Measurements from ENCODE around the gene SCYGR3. TPM values are rescaled to one million over a fixed set of nuclear protein-coding genes. Genes with fewer than 3 reads are reported as not detected.

Gene SCYGR3
- total and polyA plus RNA-seq, 2 donors from 2014 or later, result not detected

DNA sequence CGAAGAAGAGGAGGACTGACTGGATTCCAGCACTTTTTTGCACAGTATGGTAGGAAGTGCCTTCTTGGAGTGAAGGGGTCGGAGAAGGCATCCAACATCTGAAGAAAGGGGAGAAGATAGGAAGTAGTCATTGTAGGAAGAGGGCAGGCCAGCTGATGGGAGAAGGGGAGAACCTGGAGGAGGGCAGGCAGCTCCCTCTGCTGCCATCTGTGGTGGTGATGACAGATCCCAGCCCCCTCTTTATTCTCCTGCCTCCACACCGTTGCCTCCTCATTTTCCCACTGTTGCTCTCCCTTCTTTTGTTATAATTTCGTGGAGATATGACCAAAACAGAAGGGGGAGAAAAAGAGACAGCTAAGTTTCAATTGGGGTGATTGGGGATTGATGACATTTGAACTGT, 18.8 kb downstream of the SCYGR3 start:
- intact Hi-C loops (cut with DNase I), result no loop called here
- H3K9ac ChIP-seq (ENCODE audit: low read length in 3 of 3), result no peak overlapping the region
- no peaks in the 10 kb centered on the region for H3K36me3 ChIP-seq (ENCODE audit: control insufficient read depth in 2 of 3, insufficient read depth in 3 of 3, low read length in 3 of 3)
- TF ChIP-seq, protein P1, sequence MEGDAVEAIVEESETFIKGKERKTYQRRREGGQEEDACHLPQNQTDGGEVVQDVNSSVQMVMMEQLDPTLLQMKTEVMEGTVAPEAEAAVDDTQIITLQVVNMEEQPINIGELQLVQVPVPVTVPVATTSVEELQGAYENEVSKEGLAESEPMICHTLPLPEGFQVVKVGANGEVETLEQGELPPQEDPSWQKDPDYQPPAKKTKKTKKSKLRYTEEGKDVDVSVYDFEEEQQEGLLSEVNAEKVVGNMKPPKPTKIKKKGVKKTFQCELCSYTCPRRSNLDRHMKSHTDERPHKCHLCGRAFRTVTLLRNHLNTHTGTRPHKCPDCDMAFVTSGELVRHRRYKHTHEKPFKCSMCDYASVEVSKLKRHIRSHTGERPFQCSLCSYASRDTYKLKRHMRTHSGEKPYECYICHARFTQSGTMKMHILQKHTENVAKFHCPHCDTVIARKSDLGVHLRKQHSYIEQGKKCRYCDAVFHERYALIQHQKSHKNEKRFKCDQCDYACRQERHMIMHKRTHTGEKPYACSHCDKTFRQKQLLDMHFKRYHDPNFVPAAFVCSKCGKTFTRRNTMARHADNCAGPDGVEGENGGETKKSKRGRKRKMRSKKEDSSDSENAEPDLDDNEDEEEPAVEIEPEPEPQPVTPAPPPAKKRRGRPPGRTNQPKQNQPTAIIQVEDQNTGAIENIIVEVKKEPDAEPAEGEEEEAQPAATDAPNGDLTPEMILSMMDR (IDR thresholded peaks at IDR 0.05; ENCODE audit: borderline replicate concordance, extremely low read depth, insufficient read depth), result no peak
- no peak overlapping the region for H3K27ac ChIP-seq (ENCODE audit: low read depth in 2 of 2, low read length in 2 of 2)
- no peak overlapping the region for H3K4me3 ChIP-seq (ENCODE audit: low read length in 3 of 3)
- no peaks in the 10 kb centered on the region for H3K4me1 ChIP-seq (ENCODE audit: control insufficient read depth in 2 of 3, insufficient read depth in 2 of 3, low read depth in 1 of 3, low read length in 3 of 3)
- no peaks in the 10 kb centered on the region for H3K27me3 ChIP-seq (ENCODE audit: control insufficient read depth, insufficient read depth, low read length)
- FAIRE-seq (no peak), DNase-seq (no peak)
- H3K9me3 ChIP-seq (ENCODE audit: control insufficient read depth in 2 of 3, insufficient read depth in 1 of 3, low read length in 3 of 3), result no peaks in the 10 kb centered on the region

DNA sequence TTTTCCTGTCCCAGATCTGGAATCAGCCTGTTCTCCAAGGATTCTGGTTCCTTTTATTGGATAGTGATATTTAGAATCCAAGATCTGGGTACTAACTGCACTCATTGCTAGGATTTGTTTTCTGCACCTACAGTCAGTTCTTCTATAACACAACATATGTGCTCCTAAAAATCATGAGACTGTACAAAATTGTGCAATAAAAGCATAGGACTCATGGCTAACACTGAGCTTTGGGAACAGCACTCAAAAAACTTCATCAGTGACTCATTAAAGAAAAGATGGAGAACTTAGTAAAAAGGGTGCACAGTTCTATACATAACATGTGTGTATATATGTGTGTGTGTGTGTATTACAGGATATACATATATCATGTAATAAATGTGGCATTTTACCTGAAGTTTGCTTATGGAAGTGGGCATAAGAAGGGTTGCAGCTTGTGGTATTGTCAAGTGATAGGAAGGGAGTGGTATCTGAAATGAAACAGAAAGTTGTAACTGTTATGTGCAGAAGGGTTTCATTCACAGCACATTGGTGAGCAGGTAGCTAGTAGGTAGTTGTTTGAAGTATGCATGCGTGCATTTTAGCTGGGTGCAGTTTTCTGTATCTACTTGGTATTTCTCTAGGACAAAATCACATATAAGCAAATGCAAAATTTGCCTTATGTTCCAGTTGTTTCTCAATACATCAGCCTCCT, 21.8 kb downstream of the SCYGR3 start:
- DNase-seq, result no peak
- no peaks in the 10 kb centered on the region for H3K27me3 ChIP-seq (ENCODE audit: control insufficient read depth, insufficient read depth, low read length)
- H3K9ac ChIP-seq (ENCODE audit: low read length in 3 of 3), result no peak overlapping the region
- no peaks in the 10 kb centered on the region for H3K9me3 ChIP-seq (ENCODE audit: control insufficient read depth in 2 of 3, insufficient read depth in 1 of 3, low read length in 3 of 3)
- intact Hi-C loops (cut with DNase I), result no loop called here
- no peak overlapping the region for H3K27ac ChIP-seq (ENCODE audit: low read depth in 2 of 2, low read length in 2 of 2)
- no peaks in the 10 kb centered on the region for H3K36me3 ChIP-seq (ENCODE audit: control insufficient read depth in 2 of 3, insufficient read depth in 3 of 3, low read length in 3 of 3)
- TF ChIP-seq, protein P1 (IDR thresholded peaks at IDR 0.05; ENCODE audit: borderline replicate concordance, extremely low read depth, insufficient read depth), result no peak
- H3K4me1 ChIP-seq (ENCODE audit: control insufficient read depth in 2 of 3, insufficient read depth in 2 of 3, low read depth in 1 of 3, low read length in 3 of 3), result no peaks in the 10 kb centered on the region
- H3K4me3 ChIP-seq (ENCODE audit: low read length in 3 of 3), result no peak overlapping the region
- FAIRE-seq, result no peak

DNA sequence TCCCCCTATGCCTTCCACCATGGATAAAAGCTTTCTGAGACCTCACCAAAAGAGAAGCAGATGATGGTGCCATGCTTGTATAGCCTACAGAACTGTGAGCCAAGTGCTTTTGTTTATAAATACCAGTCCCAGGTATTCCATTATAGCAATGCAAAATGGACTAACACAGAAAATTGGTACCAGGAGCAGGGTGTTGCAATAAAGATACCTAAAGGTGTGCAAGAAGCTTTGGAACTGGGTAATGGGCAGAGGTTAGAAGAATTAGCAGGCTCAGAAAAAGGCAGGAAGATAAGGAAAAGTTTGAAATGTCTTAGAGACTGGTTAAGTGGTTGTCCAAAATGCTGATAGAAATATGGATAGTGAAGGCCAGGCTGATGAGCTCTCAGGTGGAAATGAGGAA, 32.3 kb downstream of the SCYGR3 start:
- Histone ChIP-seq H3K27ac (ENCODE audit: low read depth in 2 of 2, low read length in 2 of 2) (no peak overlapping the region), H3K27me3 (ENCODE audit: control insufficient read depth, insufficient read depth, low read length) (no peaks in the 10 kb centered on the region), H3K4me1 (ENCODE audit: control insufficient read depth in 2 of 3, insufficient read depth in 2 of 3, low read depth in 1 of 3, low read length in 3 of 3) (no peaks in the 10 kb centered on the region), H3K9me3 (ENCODE audit: control insufficient read depth in 2 of 3, insufficient read depth in 1 of 3, low read length in 3 of 3) (no peaks in the 10 kb centered on the region), H3K9ac (ENCODE audit: low read length in 3 of 3) (no peak overlapping the region), H3K4me3 (ENCODE audit: low read length in 3 of 3) (no peak overlapping the region), H3K36me3 (ENCODE audit: control insufficient read depth in 2 of 3, insufficient read depth in 3 of 3, low read length in 3 of 3) (no peaks in the 10 kb centered on the region)
- TF ChIP-seq, protein P1 (IDR thresholded peaks at IDR 0.05; ENCODE audit: borderline replicate concordance, extremely low read depth, insufficient read depth), result no peak
- intact Hi-C loops (cut with DNase I), result no loop called here
- FAIRE-seq (no peak), DNase-seq (no peak)

DNA sequence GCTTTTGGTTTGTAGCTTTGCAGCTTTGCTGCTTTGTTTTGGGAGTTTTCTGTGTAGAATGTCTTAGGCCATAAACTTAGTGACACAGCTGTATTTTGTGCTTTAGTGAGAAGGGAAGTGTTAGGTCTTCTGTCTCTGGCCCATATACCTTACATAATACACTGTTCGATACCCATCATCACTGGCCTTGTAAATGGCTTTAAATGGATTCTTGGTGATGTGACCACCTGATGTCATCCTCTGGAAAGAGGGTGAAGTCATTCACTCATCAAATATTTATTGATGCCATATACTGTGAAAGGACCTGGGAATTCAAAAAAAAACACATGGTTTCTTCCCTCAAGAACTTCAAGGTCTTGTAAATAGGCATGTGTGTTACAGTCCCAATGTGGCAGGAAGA, 34.8 kb downstream of the SCYGR3 start:
- no peak for DNase-seq
- Histone ChIP-seq H3K36me3 (ENCODE audit: control insufficient read depth in 2 of 3, insufficient read depth in 3 of 3, low read length in 3 of 3) (no peaks in the 10 kb centered on the region), H3K27ac (ENCODE audit: low read depth in 2 of 2, low read length in 2 of 2) (no peak overlapping the region), H3K27me3 (ENCODE audit: control insufficient read depth, insufficient read depth, low read length) (no peaks in the 10 kb centered on the region), H3K4me1 (ENCODE audit: control insufficient read depth in 2 of 3, insufficient read depth in 2 of 3, low read depth in 1 of 3, low read length in 3 of 3) (no peaks in the 10 kb centered on the region), H3K9me3 (ENCODE audit: control insufficient read depth in 2 of 3, insufficient read depth in 1 of 3, low read length in 3 of 3) (no peaks in the 10 kb centered on the region), H3K4me3 (ENCODE audit: low read length in 3 of 3) (no peak overlapping the region), H3K9ac (ENCODE audit: low read length in 3 of 3) (no peak overlapping the region)
- intact Hi-C loops (cut with DNase I), result no loop called here
- no peak for FAIRE-seq
- TF ChIP-seq, protein P1 (IDR thresholded peaks at IDR 0.05; ENCODE audit: borderline replicate concordance, extremely low read depth, insufficient read depth), result no peak
